Smooth muscle cell of the coronary artery (primary cell): ENCODE data around the gene ACVR1B. TPM values are rescaled to one million over a fixed set of nuclear protein-coding genes. Genes with fewer than 3 reads are reported as not detected.

Experiments used
- total RNA-seq: library from RNA; depleted of rRNA; stranded (reverse); fragments of >200 nt; gene quantifications from 2 replicates; pipeline ENCODE4 v1.2.3, GENCODE V29; 2014; ENCODE audit warnings: low replicate concordance

Gene ACVR1B
- total RNA-seq, result 17.5 and 23.4 TPM in 2 replicates

GRCh38 chr12:51951199-51951842 lies at the start of gene ACVR1B:
TSS of gene ACVR1B (plus strand) at chr12:51951699. CDS start at chr12:51951744, 45 bp downstream.

GRCh38 chr12:51907083-51907855 lies 44.2 kb upstream of the ACVR1B start, which contains the start of gene ACVRL1:
TSS of gene ACVRL1 (plus strand) at chr12:51907504. CDS start at chr12:51912475, 4,971 bp downstream.

GRCh38 chr12:52006726-52007157 lies 55.2 kb downstream of the ACVR1B start, which contains the start of gene TAMALIN:
TSS of gene TAMALIN (plus strand) at chr12:52006946. CDS start at chr12:52007020, 74 bp downstream.

Other genes starting within 250 kb of the ACVR1B start
- gene FIGNL2, start 103.0 kb upstream of the ACVR1B start, total RNA-seq, result 0.12 TPM in 1 of 2 replicates, not detected in the other
- 0.23 TPM in 1 of 2 replicates, not detected in the other for gene ANKRD33, start 63.6 kb upstream of the ACVR1B start, total RNA-seq
- 109 and 133 TPM in 2 replicates for gene ACVRL1, start 44.2 kb upstream of the ACVR1B start, total RNA-seq
- 11.7 and 20.2 TPM in 2 replicates for gene TAMALIN, start 55.2 kb downstream of the ACVR1B start, total RNA-seq
- gene NR4A1, start 99.7 kb downstream of the ACVR1B start, total RNA-seq, result 1.8 and 4.0 TPM in 2 replicates
- gene ATG101, start 118.3 kb downstream of the ACVR1B start, total RNA-seq, result 109 and 116 TPM in 2 replicates
- 0.12 and 0.15 TPM in 2 replicates for gene SMIM41, start 128.0 kb downstream of the ACVR1B start, total RNA-seq
- 0.75 TPM in 1 of 2 replicates, not detected in the other for gene KRT80, start 240.3 kb downstream of the ACVR1B start, total RNA-seq